HG03175 (cell line): ENCODE data around the gene EDRF1.

Experiments used
- ATAC-seq: cut with Tn5 transposase; IDR thresholded peaks from one replicate; pipeline ENCODE4 v1.9.1; 2021; ENCODE audit warnings: mild to moderate bottlenecking, moderate library complexity; ENCODE audit not compliant: unreplicated experiment

The EDRF1 gene

GRCh38 chr10:125785791-125786190 lies 66.3 kb downstream of the EDRF1 start:
- ATAC-seq = no peak

- ATAC-seq = no peak
Observed at GRCh38 chr10:125788156-125789034, 68.9 kb downstream of the EDRF1 start.

- ATAC-seq = no peak
Observed at GRCh38 chr10:125792342-125793300, 73.1 kb downstream of the EDRF1 start.

GRCh38 chr10:125795128-125795527 lies 75.6 kb downstream of the EDRF1 start:
- no peak for ATAC-seq

GRCh38 chr10:125795637-125796190 lies 76.2 kb downstream of the EDRF1 start:
- ATAC-seq = no peak

GRCh38 chr10:125797424-125797823 lies 77.9 kb downstream of the EDRF1 start:
- no peak for ATAC-seq

- ATAC-seq = no peak
Observed at GRCh38 chr10:125797994-125798662, 78.6 kb downstream of the EDRF1 start.

- ATAC-seq = no peak
Observed at GRCh38 chr10:125799451-125800182, 80.1 kb downstream of the EDRF1 start.

GRCh38 chr10:125801574-125801973 lies 82.1 kb downstream of the EDRF1 start:
- no peak for ATAC-seq

- ATAC-seq = no peak
Observed at GRCh38 chr10:125802131-125802530, 82.6 kb downstream of the EDRF1 start.

GRCh38 chr10:125802739-125803138 lies 83.2 kb downstream of the EDRF1 start:
- ATAC-seq = no peak

- no peak for ATAC-seq
Observed at GRCh38 chr10:125808047-125808446, 88.5 kb downstream of the EDRF1 start.

- no peak for ATAC-seq
Observed at GRCh38 chr10:125811251-125811650, 91.7 kb downstream of the EDRF1 start.

- no peak for ATAC-seq
Observed at GRCh38 chr10:125812128-125812750, 92.7 kb downstream of the EDRF1 start.
